Keratinocyte (primary cell): ENCODE measurements around the gene B3GNT9.

Source experiments
- EZH2 ChIP-seq: IDR thresholded peaks from one replicate; pipeline ENCODE4 v1.6.1; 2012; ENCODE audit warnings: inconsistent platforms, mild to moderate bottlenecking, low read length, moderate library complexity
- TF ChIP-seq, protein P1 (sequence below), 3 experiments: IDR thresholded peaks in 1 of 3; conservative IDR thresholded peaks in 1 of 3; optimal IDR thresholded peaks in 1 of 3; 2 replicates in 2 of 3; 3 replicates in 1 of 3; pipeline versions ENCODE3 to v1.5.1; 2011; ENCODE audit warnings: low read length in 3 of 3, mild to moderate bottlenecking in 3 of 3, moderate library complexity in 2 of 3, control low read depth in 1 of 3, inconsistent platforms in 1 of 3; ENCODE audit not compliant: insufficient read depth in 2 of 3; ENCODE audit errors: extremely low read depth in 1 of 3

DNA sequence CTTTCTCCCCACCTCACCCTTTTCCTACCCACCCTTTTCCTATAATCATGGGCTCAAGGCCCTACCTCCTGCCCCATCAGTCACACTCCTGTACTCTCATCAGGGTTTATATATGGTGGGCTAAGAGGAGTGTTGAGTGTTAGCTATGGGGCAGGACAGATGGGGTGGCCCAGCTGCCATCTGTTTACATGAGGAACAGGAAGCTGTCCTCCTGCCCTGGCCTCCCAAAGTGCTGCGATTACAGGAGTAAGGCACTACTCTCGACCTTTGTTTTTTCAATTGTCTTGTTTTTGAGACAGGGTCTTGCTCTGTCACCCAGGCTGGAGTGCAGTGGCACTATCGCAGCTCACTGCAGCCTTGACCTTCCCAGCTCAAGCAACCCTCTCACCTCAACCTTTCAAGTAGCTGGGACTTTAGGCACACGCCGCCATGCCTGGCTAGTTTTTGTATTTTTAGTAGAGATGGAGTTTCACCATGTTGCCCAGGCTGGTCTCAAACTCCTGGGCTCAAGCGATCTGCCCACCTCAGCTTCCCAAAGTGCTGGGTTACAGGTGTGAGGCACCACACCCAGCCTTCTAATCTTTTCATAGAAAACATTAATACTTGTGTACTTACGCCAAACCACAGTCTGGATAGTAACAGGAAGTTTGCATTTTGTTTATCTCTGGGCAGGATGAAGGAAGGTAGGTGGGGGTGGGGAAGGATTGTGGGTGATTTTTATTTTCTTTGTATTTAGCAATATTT lies 7.3 kb upstream of the B3GNT9 start:
- TF ChIP-seq EZH2: no peak
- TF ChIP-seq, protein P1, sequence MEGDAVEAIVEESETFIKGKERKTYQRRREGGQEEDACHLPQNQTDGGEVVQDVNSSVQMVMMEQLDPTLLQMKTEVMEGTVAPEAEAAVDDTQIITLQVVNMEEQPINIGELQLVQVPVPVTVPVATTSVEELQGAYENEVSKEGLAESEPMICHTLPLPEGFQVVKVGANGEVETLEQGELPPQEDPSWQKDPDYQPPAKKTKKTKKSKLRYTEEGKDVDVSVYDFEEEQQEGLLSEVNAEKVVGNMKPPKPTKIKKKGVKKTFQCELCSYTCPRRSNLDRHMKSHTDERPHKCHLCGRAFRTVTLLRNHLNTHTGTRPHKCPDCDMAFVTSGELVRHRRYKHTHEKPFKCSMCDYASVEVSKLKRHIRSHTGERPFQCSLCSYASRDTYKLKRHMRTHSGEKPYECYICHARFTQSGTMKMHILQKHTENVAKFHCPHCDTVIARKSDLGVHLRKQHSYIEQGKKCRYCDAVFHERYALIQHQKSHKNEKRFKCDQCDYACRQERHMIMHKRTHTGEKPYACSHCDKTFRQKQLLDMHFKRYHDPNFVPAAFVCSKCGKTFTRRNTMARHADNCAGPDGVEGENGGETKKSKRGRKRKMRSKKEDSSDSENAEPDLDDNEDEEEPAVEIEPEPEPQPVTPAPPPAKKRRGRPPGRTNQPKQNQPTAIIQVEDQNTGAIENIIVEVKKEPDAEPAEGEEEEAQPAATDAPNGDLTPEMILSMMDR (optimal IDR thresholded peaks at IDR 0.05 in 1 of 3, IDR thresholded peaks at IDR 0.05 in 1 of 3, conservative IDR thresholded peaks at IDR 0.05 in 1 of 3; ENCODE audit: extremely low read depth in 1 of 3, insufficient read depth in 2 of 3, low read length in 3 of 3): no peak
